ENCODE measurements around the gene CROCC2. TPM values are rescaled to one million over a fixed set of nuclear protein-coding genes. Genes with fewer than 3 reads are reported as not detected.

The CROCC2 gene
- total RNA-seq, 1 experiment from 2014 or later: not detected

GRCh38 chr2:240998995-240999791, 93.1 kb downstream of the CROCC2 start:
- POLR2A ChIA-PET: interaction anchor here (0.6 to 0.8 kb wide), 2 partner anchors 10 to 80 kb away, joined by 3 read pairs; no protein-coding TSS in a partner anchor
- no peaks in the 10 kb centered on the region for H3K27me3 ChIP-seq (ENCODE audit: insufficient read depth, low read length)
- TF ChIP-seq FOSL1 (IDR thresholded peaks at IDR 0.05; ENCODE audit: low read depth) (no peak), ZFX (IDR thresholded peaks at IDR 0.05) (peak; percentile 33; the same call in 1 of the 2 replicates)
- peak; percentile 8; the same call in 1 of the 2 replicates for ATAC-seq
- 0 out of 4 replicates have a peak, but pooled peaks cover 0 to 7% of the 10 kb centered on the region in 2 experiments for H3K36me3 ChIP-seq (ENCODE audit: control insufficient read depth in 1 of 2, insufficient read depth in 2 of 2, low read length in 2 of 2)
- peaks cover 0 to 10% of the 10 kb centered on the region in 2 experiments; a peak in 2 of 4 replicates for H3K9me3 ChIP-seq (ENCODE audit: control insufficient read depth in 1 of 2, insufficient read depth in 1 of 2, low read depth in 1 of 2, low read length in 2 of 2)
- H3K9ac ChIP-seq (ENCODE audit: low read length): peak overlapping the region; percentile 62
- H3K79me2 ChIP-seq (ENCODE audit: insufficient read depth, low read length): no peaks in the 10 kb centered on the region
- peaks cover 5 to 17% of the 10 kb centered on the region in 2 experiments; a peak in 3 of 4 replicates for H3K4me1 ChIP-seq (ENCODE audit: control insufficient read depth in 1 of 2, insufficient read depth in 2 of 2, low read length in 2 of 2)
- intact Hi-C loops (cut with micrococcal nuclease): no loop called here
- BruUV-seq (replicated peaks): no TSS peak
- no peak for DNase-seq (ENCODE audit: low read depth, low spot score)
- H3K9me2 ChIP-seq (ENCODE audit: insufficient read depth): no peaks in the 10 kb centered on the region
- H4K20me1 ChIP-seq (ENCODE audit: insufficient read depth): no peaks in the 10 kb centered on the region
- H3K27ac ChIP-seq (ENCODE audit: low read depth, low read length): peak overlapping the region; percentile 75; the same call in 1 of the 2 replicates
- RAD21 ChIA-PET (ENCODE audit: low non-redundant PET in 1 of 2, low total read pairs in 2 of 2, uncharacterized antibody in 2 of 2, unreplicated experiment in 2 of 2): no interaction called here
- H2AFZ ChIP-seq (ENCODE audit: low read depth, low read length, poor library complexity, severe bottlenecking): no peak overlapping the region
- peak overlapping the region; percentile 81 for H3K4me2 ChIP-seq (ENCODE audit: low read length)
- H3K4me3 ChIP-seq (replicated peaks in 1 of 2; ENCODE audit: low read depth in 1 of 2, low read length in 2 of 2): peak overlapping the region; percentile 47 to 66
- CTCF ChIA-PET: no interaction called here

GRCh38 chr2:240999873-241000541, 93.9 kb downstream of the CROCC2 start:
- Histone ChIP-seq H3K9me2 (ENCODE audit: insufficient read depth) (no peaks in the 10 kb centered on the region), H3K4me2 (ENCODE audit: low read length) (peak overlapping the region; percentile 81), H3K79me2 (ENCODE audit: insufficient read depth, low read length) (no peaks in the 10 kb centered on the region), H3K27me3 (ENCODE audit: insufficient read depth, low read length) (no peaks in the 10 kb centered on the region), H3K9me3 (ENCODE audit: control insufficient read depth in 1 of 2, insufficient read depth in 1 of 2, low read depth in 1 of 2, low read length in 2 of 2) (peaks cover 5 to 14% of the 10 kb centered on the region in 2 experiments; a peak in 2 of 4 replicates), H3K36me3 (ENCODE audit: control insufficient read depth in 1 of 2, insufficient read depth in 2 of 2, low read length in 2 of 2) (0 out of 4 replicates have a peak, but pooled peaks cover 0 to 7% of the 10 kb centered on the region in 2 experiments), H2AFZ (ENCODE audit: low read depth, low read length, poor library complexity, severe bottlenecking) (no peak overlapping the region), H3K4me3 (replicated peaks in 1 of 2; ENCODE audit: low read depth in 1 of 2, low read length in 2 of 2) (peak overlapping the region in 1 of 2 experiments; percentile 66; a peak in 2 of 4 replicates), H3K27ac (ENCODE audit: low read depth, low read length) (no peak overlapping the region; the same call in 1 of the 2 replicates), H3K9ac (ENCODE audit: low read length) (no peak overlapping the region), H3K4me1 (ENCODE audit: control insufficient read depth in 1 of 2, insufficient read depth in 2 of 2, low read length in 2 of 2) (peaks cover 5 to 17% of the 10 kb centered on the region in 2 experiments; a peak in 3 of 4 replicates), H4K20me1 (ENCODE audit: insufficient read depth) (no peaks in the 10 kb centered on the region)
- no peak for ATAC-seq
- ChIA-PET POLR2A (no interaction called here), RAD21 (ENCODE audit: low non-redundant PET in 1 of 2, low total read pairs in 2 of 2, uncharacterized antibody in 2 of 2, unreplicated experiment in 2 of 2) (no interaction called here), CTCF (no interaction called here)
- no peak for DNase-seq (ENCODE audit: low read depth, low spot score)
- BruUV-seq (replicated peaks): TSS peak; percentile 58
- intact Hi-C loops (cut with micrococcal nuclease): no loop called here
- TF ChIP-seq EZH2 (IDR thresholded peaks at IDR 0.05) (no peak), POLR2A (IDR thresholded peaks at IDR 0.05; ENCODE audit: borderline replicate concordance, extremely low read depth, insufficient read depth, insufficient read length) (no peak), TCF7L2 (IDR thresholded peaks at IDR 0.05; ENCODE audit: borderline replicate concordance, extremely low read depth, insufficient read depth, insufficient read length) (no peak), ZNF274 (IDR thresholded peaks at IDR 0.05; ENCODE audit: low read depth, low read length) (no peak), POLR2AphosphoS5 (IDR thresholded peaks at IDR 0.05; ENCODE audit: low read depth, low read length) (no peak), ELF1 (IDR thresholded peaks at IDR 0.05; ENCODE audit: borderline replicate concordance, low read depth) (no peak), REST (IDR thresholded peaks at IDR 0.05; ENCODE audit: low read depth) (no peak), CBX3 (IDR thresholded peaks at IDR 0.05; ENCODE audit: low read depth) (no peak), EGR1 (IDR thresholded peaks at IDR 0.05; ENCODE audit: low read depth) (no peak), YY1 (IDR thresholded peaks at IDR 0.05; ENCODE audit: extremely low read depth, insufficient replicate concordance, low read depth, low read length) (no peak), RAD21 (IDR thresholded peaks at IDR 0.05; ENCODE audit: low read depth) (no peak), CEBPB (IDR thresholded peaks at IDR 0.05; ENCODE audit: low read depth) (no peak), ZFX (IDR thresholded peaks at IDR 0.05) (no peak), SRF (IDR thresholded peaks at IDR 0.05; ENCODE audit: low read depth) (no peak), SIN3A (IDR thresholded peaks at IDR 0.05; ENCODE audit: low read depth) (no peak), FOSL1 (IDR thresholded peaks at IDR 0.05; ENCODE audit: low read depth) (no peak)
